ENCODE data around the gene DNAI2. TPM values are rescaled to one million over a fixed set of nuclear protein-coding genes. Genes with fewer than 3 reads are reported as not detected.

DNAI2 gene
- polyA plus RNA-seq, 2 of the 4 experiments (the other 2 are of a cell fraction) = not detected

DNA sequence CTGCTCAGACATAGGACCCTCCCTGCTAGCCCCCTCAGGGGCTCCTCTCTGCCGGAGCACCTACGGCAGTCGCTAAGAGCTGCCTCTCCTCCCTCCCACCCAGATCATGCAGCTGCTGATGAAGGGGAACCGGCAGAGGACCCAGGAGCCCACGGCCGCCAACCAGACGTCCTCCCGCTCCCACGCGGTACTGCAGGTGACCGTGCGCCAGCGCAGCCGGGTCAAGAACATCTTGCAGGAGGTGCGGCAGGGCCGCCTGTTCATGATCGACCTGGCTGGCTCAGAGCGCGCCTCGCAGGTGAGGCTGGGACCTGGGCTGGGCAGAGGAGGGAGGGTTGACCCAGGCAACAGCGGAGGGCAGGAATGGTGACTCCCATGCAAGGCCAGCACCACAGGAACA is 70.6 kb downstream of the DNAI2 start:
- DNase-seq (ENCODE audit: low read depth in 1 of 2, low spot score in 1 of 2) (no peak), FAIRE-seq (no peak), ATAC-seq (no peak)
- 82% methylated on average over 13 of the region's 21 CpGs for WGBS (ENCODE audit: missing lambda C conversion rate)
- Histone ChIP-seq H3K4me1 (no peaks in the 10 kb centered on the region), H3K4me3 (no peak overlapping the region), H3K4me2 (no peak overlapping the region), H3K9me3 (no peaks in the 10 kb centered on the region), H3K27ac (no peak overlapping the region)
- ChIA-PET CTCF (interaction anchor here (1.1 to 34.5 kb wide), 4 partner anchors 9 to 114 kb away, joined by 3 to 674 read pairs (median 6); partner anchors contain the start of genes BTBD17 and GPR142), POLR2A (no interaction called here)
- no peak for TF ChIP-seq RFX5 (IDR thresholded peaks at IDR 0.05)
- TF ChIP-seq ZC3H11A (IDR thresholded peaks at IDR 0.05) = no peak
- no peak for TF ChIP-seq FOXS1 (CRISPR knock-in tag; IDR thresholded peaks at IDR 0.05)
- TF ChIP-seq FOSB (CRISPR knock-in tag; IDR thresholded peaks at IDR 0.05) = no peak
- no peak for TF ChIP-seq EHMT2 (IDR thresholded peaks at IDR 0.05; ENCODE audit: low read depth)
- TF ChIP-seq MAFK (IDR thresholded peaks at IDR 0.05; ENCODE audit: partially characterized antibody) = no peak
- TF ChIP-seq RCOR1 (IDR thresholded peaks at IDR 0.05; ENCODE audit: low read depth, low read length) = no peak
- TF ChIP-seq CEBPB (IDR thresholded peaks at IDR 0.05) = no peak
- TF ChIP-seq, protein P1, sequence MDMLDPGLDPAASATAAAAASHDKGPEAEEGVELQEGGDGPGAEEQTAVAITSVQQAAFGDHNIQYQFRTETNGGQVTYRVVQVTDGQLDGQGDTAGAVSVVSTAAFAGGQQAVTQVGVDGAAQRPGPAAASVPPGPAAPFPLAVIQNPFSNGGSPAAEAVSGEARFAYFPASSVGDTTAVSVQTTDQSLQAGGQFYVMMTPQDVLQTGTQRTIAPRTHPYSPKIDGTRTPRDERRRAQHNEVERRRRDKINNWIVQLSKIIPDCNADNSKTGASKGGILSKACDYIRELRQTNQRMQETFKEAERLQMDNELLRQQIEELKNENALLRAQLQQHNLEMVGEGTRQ (IDR thresholded peaks at IDR 0.05) = no peak
- TF ChIP-seq, protein P2, sequence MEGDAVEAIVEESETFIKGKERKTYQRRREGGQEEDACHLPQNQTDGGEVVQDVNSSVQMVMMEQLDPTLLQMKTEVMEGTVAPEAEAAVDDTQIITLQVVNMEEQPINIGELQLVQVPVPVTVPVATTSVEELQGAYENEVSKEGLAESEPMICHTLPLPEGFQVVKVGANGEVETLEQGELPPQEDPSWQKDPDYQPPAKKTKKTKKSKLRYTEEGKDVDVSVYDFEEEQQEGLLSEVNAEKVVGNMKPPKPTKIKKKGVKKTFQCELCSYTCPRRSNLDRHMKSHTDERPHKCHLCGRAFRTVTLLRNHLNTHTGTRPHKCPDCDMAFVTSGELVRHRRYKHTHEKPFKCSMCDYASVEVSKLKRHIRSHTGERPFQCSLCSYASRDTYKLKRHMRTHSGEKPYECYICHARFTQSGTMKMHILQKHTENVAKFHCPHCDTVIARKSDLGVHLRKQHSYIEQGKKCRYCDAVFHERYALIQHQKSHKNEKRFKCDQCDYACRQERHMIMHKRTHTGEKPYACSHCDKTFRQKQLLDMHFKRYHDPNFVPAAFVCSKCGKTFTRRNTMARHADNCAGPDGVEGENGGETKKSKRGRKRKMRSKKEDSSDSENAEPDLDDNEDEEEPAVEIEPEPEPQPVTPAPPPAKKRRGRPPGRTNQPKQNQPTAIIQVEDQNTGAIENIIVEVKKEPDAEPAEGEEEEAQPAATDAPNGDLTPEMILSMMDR (IDR thresholded peaks at IDR 0.05) = no peak
- TF ChIP-seq TP53 (CRISPR knock-in tag; IDR thresholded peaks at IDR 0.05) = no peak
- TF ChIP-seq CHD4 (IDR thresholded peaks at IDR 0.05; ENCODE audit: borderline replicate concordance) = no peak

DNA sequence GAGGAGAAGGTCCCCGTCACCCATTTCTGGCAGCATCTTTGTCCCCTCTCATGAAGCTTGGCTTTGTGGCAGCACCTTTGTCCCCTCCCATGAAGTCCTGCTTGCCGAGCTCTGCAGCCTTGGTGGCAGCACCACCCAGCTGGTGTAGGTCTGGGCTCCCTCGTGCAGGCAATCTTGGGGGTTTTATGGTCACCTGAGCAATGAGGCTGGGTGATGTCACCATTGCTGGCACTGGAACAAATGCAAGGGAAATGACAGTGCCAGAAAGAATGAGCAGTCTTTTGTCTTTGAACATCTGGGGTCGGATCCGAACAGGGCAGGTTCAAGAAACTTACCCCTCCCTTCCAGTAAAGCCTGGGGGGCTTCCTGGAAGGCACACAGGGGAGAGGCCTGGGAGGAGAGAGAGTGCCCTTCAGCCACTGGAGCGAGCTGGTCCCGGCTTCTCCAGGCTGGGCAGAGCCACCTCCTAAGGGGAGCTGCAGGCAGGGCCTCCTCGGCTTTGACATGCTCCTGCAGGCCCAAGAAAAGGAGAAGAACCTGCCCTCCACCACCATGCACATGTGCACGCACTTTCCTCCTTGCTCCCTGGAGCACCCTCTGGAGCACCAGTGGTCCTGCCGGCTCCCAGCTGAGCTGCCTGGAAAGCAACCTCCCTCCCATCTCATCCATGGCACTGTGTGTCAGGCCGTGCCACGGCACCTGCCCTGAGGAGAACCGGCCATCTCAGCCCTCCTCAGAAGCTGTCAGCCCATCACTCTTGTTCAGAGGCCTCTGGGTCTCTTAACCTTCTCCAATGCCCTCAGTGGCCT is 71.6 kb downstream of the DNAI2 start:
- Histone ChIP-seq H3K4me2 (no peak overlapping the region), H3K4me1 (no peaks in the 10 kb centered on the region), H3K4me3 (no peak overlapping the region), H3K27ac (no peak overlapping the region), H3K9me3 (no peaks in the 10 kb centered on the region)
- ChIA-PET CTCF (interaction anchor here (0.6 to 34.5 kb wide), 11 partner anchors 7 to 924 kb away, joined by 3 to 674 read pairs (median 4); partner anchors contain the start of genes BTBD17 and GPR142), POLR2A (no interaction called here)
- TF ChIP-seq GATA3 (IDR thresholded peaks at IDR 0.05; ENCODE audit: borderline replicate concordance) (no peak), JUNB (IDR thresholded peaks at IDR 0.05) (no peak), ESRRA (IDR thresholded peaks at IDR 0.05; ENCODE audit: borderline replicate concordance, low read length) (no peak), JUN (IDR thresholded peaks at IDR 0.05) (no peak), TFCP2L1 (CRISPR knock-in tag; IDR thresholded peaks at IDR 0.05) (no peak), MYC (IDR thresholded peaks at IDR 0.05; ENCODE audit: borderline replicate concordance, low read length) (no peak), ZNF302 (CRISPR knock-in tag; IDR thresholded peaks at IDR 0.05) (no peak), CBX2 (IDR thresholded peaks at IDR 0.05; ENCODE audit: borderline replicate concordance, low read depth) (no peak), POLR2AphosphoS2 (conservative IDR thresholded peaks at IDR 0.05; ENCODE audit: low read length) (no peak), TP53 (CRISPR knock-in tag; IDR thresholded peaks at IDR 0.05) (no peak), RARB (CRISPR knock-in tag; IDR thresholded peaks at IDR 0.05) (no peak), ZFP36 (IDR thresholded peaks at IDR 0.05; ENCODE audit: borderline replicate concordance, partially characterized antibody) (no peak), CEBPB (IDR thresholded peaks at IDR 0.05) (no peak), BHLHE40 (IDR thresholded peaks at IDR 0.05; ENCODE audit: low read depth, low read length) (no peak), CHD2 (IDR thresholded peaks at IDR 0.05; ENCODE audit: low read length, partially characterized antibody) (no peak), RNF2 (IDR thresholded peaks at IDR 0.05; ENCODE audit: borderline replicate concordance, low read depth) (no peak), EP300 (IDR thresholded peaks at IDR 0.05) (no peak)
- TF ChIP-seq, protein P3, sequence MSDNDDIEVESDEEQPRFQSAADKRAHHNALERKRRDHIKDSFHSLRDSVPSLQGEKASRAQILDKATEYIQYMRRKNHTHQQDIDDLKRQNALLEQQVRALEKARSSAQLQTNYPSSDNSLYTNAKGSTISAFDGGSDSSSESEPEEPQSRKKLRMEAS (IDR thresholded peaks at IDR 0.05) = no peak
- WGBS (ENCODE audit: missing lambda C conversion rate) = 71% methylated on average over 10 of the region's 13 CpGs
- no peak for DNase-seq (ENCODE audit: low read depth in 1 of 2, low spot score in 1 of 2)
- ATAC-seq = no peak
- FAIRE-seq = no peak
